VCaP (cell line): ENCODE results near the gene UGT1A8.

Experiments used
- H3K27ac ChIP-seq: fragments of 450-650 bp; 2 replicates; pipeline ENCODE4 v1.5.1; 2017
- CTCF ChIP-seq: fragments of 450-650 bp; conservative IDR thresholded peaks from 2 replicates; pipeline ENCODE4 v1.5.1; 2017; ENCODE audit warnings: mild to moderate bottlenecking, moderate library complexity

The UGT1A8 gene

GRCh38 chr2:233816771-233817170 lies 199.3 kb downstream of the UGT1A8 start:
- no peak overlapping the region for H3K27ac ChIP-seq
- no peak for TF ChIP-seq CTCF

GRCh38 chr2:233817361-233817911 lies 200.0 kb downstream of the UGT1A8 start:
- H3K27ac ChIP-seq, result no peak overlapping the region
- TF ChIP-seq CTCF, result no peak

- TF ChIP-seq CTCF, result no peak
- H3K27ac ChIP-seq, result no peak overlapping the region
Observed at GRCh38 chr2:233817995-233818638, 200.7 kb downstream of the UGT1A8 start.

- no peak overlapping the region for H3K27ac ChIP-seq
- TF ChIP-seq CTCF, result no peak
Observed at GRCh38 chr2:233818639-233819621, 201.5 kb downstream of the UGT1A8 start.

- H3K27ac ChIP-seq, result no peak overlapping the region
- TF ChIP-seq CTCF, result no peak
Observed at GRCh38 chr2:233819884-233820773, 202.7 kb downstream of the UGT1A8 start.

GRCh38 chr2:233820774-233821105 lies 203.3 kb downstream of the UGT1A8 start:
- TF ChIP-seq CTCF, result no peak
- H3K27ac ChIP-seq, result no peak overlapping the region
